ENCODE measurements around the gene TBC1D5. TPM values are rescaled to one million over a fixed set of nuclear protein-coding genes. Genes with fewer than 3 reads are reported as not detected.

The TBC1D5 gene
- total and polyA plus RNA-seq, 2 of the 4 experiments (the other 2 are of a cell fraction) = 16.4 to 57.0 TPM

DNA sequence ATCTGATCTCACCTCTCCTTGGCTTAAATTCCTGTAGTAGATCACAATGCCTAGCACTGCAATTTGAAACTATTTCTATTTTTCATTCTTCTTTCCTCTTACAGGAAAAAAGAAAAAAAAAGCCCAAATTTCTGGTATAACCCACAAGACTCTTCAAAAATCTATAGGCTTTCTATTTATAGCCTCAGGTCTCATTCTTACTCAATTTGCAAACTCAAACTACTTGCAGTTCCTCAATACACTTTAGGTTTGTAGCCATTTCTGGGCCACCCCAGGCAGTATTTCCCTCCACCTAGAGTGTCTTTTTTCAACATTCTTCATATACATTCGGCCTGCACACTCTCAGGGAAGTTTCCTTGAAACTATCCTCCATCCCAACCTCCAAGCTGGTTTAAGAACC lies 169.0 kb downstream of the TBC1D5 start:
- Histone ChIP-seq H3K36me3 (ENCODE audit: control insufficient read depth, insufficient read depth, low read length) (no peaks in the 10 kb centered on the region), H2BK15ac (ENCODE audit: low read depth, low read length) (no peak overlapping the region), H3K27ac (ENCODE audit: insufficient read depth, low read length) (no peak overlapping the region), H3K18ac (ENCODE audit: low read depth, low read length) (no peak overlapping the region), H4K91ac (ENCODE audit: insufficient read depth, low read depth, low read length) (no peak overlapping the region), H4K5ac (ENCODE audit: low read depth, low read length) (no peak overlapping the region), H2BK120ac (ENCODE audit: low read depth, low read length) (no peak overlapping the region), H2AK9ac (replicated peaks; ENCODE audit: low read depth, low read length, poor library complexity) (no peak overlapping the region), H3K9ac (ENCODE audit: low read depth, low read length) (no peak overlapping the region), H4K20me1 (ENCODE audit: insufficient read depth, low read length) (no peaks in the 10 kb centered on the region), H3K27me3 (ENCODE audit: control insufficient read depth, insufficient read depth, low read length) (no peaks in the 10 kb centered on the region), H3K4me2 (ENCODE audit: low read depth, low read length) (no peak overlapping the region), H3K9me1 (ENCODE audit: insufficient read depth, low read length) (no peaks in the 10 kb centered on the region; the same call in 1 of the 2 replicates), H3K79me1 (ENCODE audit: low read depth in 1 of 2, low read length in 2 of 2) (no peaks in the 10 kb centered on the region; a peak in 2 of 4 replicates), H3K14ac (replicated peaks; ENCODE audit: low read depth, low read length) (no peak overlapping the region), H3K4ac (ENCODE audit: low read depth, low read length) (no peak overlapping the region), H3K23ac (ENCODE audit: low read depth, low read length) (no peak overlapping the region), H4K8ac (ENCODE audit: low read depth in 2 of 2, low read length in 2 of 2) (no peak overlapping the region), H3K9me3 (ENCODE audit: control insufficient read depth, insufficient read depth, low read length) (no peaks in the 10 kb centered on the region), H3K4me3 (ENCODE audit: insufficient read depth, low read depth, low read length) (no peak overlapping the region), H2AFZ (replicated peaks; ENCODE audit: low read length, poor library complexity) (no peak overlapping the region), H2BK5ac (ENCODE audit: low read depth, low read length, poor library complexity, severe bottlenecking) (no peak overlapping the region), H3K56ac (ENCODE audit: extremely low read depth, insufficient read depth, low read length) (no peak overlapping the region), H2AK5ac (ENCODE audit: low read depth, low read length) (no peak overlapping the region), H2BK20ac (ENCODE audit: low read depth, low read length) (no peak overlapping the region), H3K4me1 (ENCODE audit: control insufficient read depth, insufficient read depth, low read length) (no peaks in the 10 kb centered on the region)
- no CpG with 5 or more reads among the region's 1 CpG for WGBS, 2 experiments (ENCODE audit: extremely low coverage in 2 of 2, insufficient read length in 1 of 2)
- DNase-seq = no peak
- no peak for ATAC-seq (ENCODE audit: low read depth)
- BruUV-seq (replicated peaks) = TSS peak; percentile 20
- POLR2A ChIA-PET (ENCODE audit: unreplicated experiment) = no interaction called here
- dilution Hi-C loops (cut with HindIII; ENCODE audit: low sequenced_read_pairs, unreplicated experiment) (no loop called here), in situ Hi-C loops (cut with MboI; ENCODE audit: low sequenced_read_pairs) (no loop called here), intact Hi-C loops (cut with micrococcal nuclease) (no loop called here)
- TF ChIP-seq POLR2A (IDR thresholded peaks at IDR 0.05; ENCODE audit: low read depth, low read length) (no peak), USF2 (IDR thresholded peaks at IDR 0.05; ENCODE audit: low read depth, low read length) (no peak), RAD21 (IDR thresholded peaks at IDR 0.05; ENCODE audit: low read length) (no peak)
- CTCF ChIA-PET = no interaction called here

Data from IMR-90 (cell line).